Measurements from ENCODE around the gene EMD. TPM values are rescaled to one million over a fixed set of nuclear protein-coding genes. Genes with fewer than 3 reads are reported as not detected.

Gene EMD
- total and polyA plus RNA-seq, 10 of the 15 experiments (the other 5 are each of a cell fraction or from before 2014, with no cell fraction given), result 0.76 to 100 (median 43.2) TPM

DNA sequence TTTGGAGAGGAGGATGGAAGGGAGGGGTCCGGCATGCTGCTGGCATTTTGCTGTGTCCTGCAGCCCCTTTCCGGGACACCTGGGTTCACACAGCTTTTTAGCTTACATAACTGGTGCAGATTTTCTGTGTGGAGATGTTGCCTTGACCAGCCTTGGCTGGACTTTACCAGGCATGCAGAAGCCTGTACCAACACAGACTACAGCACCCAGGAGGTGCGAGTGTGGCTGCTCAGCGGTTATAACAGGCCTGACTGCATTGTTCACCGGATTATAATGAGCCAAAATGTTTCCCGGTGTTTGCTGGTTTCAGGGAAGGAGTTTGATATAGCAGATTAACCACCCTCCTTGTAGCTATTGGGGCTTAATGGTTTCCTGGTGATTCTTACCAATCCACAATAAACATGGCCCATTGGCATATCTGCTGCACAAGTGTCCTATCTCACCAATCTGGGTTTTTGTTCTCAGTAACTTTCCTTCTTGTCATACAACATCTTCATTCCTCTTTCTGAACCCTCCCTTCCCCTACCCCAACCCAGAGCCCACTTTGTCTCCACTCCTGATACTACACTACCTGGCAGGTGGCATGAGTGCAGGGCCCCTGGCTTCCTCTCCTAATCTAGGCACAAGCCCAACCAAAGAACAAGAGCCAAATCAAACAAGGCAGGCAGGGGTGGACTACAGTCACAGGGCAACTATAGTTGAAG is 23.0 kb downstream of the EMD start:
- 46% methylated on average over 6 of the region's 6 CpGs for WGBS (ENCODE audit: insufficient coverage, insufficient replicate concordance, low lambda C conversion rate, missing lambda C conversion rate)
- SMC1A ChIA-PET (ENCODE audit: uncharacterized antibody, unreplicated experiment), result no interaction called here
- Histone ChIP-seq H3K27ac (ENCODE audit: control insufficient read depth, insufficient read depth) (no peak overlapping the region), H3K4me2 (ENCODE audit: control insufficient read depth, insufficient read depth) (no peak overlapping the region), H3K27me3 (replicated peaks in 1 of 2; ENCODE audit: control insufficient read depth in 2 of 2, insufficient read depth in 2 of 2, low read length in 1 of 2) (no peaks in the 10 kb centered on the region), H3K9me3 (replicated peaks; ENCODE audit: control insufficient read depth, insufficient read depth, low read length) (no peaks in the 10 kb centered on the region; the same call in 2 of the 3 replicates), H3K79me2 (ENCODE audit: control insufficient read depth, insufficient read depth, low read length) (peaks cover 27% of the 10 kb centered on the region), H3K4me1 (ENCODE audit: control insufficient read depth, insufficient read depth, low read length) (peaks cover 3% of the 10 kb centered on the region; the same call in 1 of the 2 replicates), H3K4me3 (no peak overlapping the region), H3K36me3 (ENCODE audit: control insufficient read depth in 2 of 2, insufficient read depth in 2 of 2, low read length in 1 of 2) (peaks cover 10 to 12% of the 10 kb centered on the region in 2 experiments), H2AFZ (ENCODE audit: control insufficient read depth, low read depth, low read length) (no peak overlapping the region), H3K9ac (ENCODE audit: control insufficient read depth, insufficient read depth, low read length) (no peak overlapping the region), H4K20me1 (ENCODE audit: control insufficient read depth, insufficient read depth) (peaks cover 5% of the 10 kb centered on the region; the same call in 1 of the 2 replicates)
- no peak for DNase-seq (ENCODE audit: low read depth, low spot score)
- no peak for ATAC-seq
- TF ChIP-seq YBX1 (IDR thresholded peaks at IDR 0.05) (no peak), TCF12 (IDR thresholded peaks at IDR 0.05; ENCODE audit: low read depth, low read length) (no peak), CREB1 (IDR thresholded peaks at IDR 0.05; ENCODE audit: low read depth) (no peak), CBX5 (IDR thresholded peaks at IDR 0.05; ENCODE audit: low read depth) (no peak), TARDBP (IDR thresholded peaks at IDR 0.05; ENCODE audit: borderline replicate concordance) (no peak), ZNF24 (IDR thresholded peaks at IDR 0.05) (no peak), WRNIP1 (IDR thresholded peaks at IDR 0.05; ENCODE audit: borderline replicate concordance, low read depth, low read length) (no peak)
- TF ChIP-seq, protein P1, sequence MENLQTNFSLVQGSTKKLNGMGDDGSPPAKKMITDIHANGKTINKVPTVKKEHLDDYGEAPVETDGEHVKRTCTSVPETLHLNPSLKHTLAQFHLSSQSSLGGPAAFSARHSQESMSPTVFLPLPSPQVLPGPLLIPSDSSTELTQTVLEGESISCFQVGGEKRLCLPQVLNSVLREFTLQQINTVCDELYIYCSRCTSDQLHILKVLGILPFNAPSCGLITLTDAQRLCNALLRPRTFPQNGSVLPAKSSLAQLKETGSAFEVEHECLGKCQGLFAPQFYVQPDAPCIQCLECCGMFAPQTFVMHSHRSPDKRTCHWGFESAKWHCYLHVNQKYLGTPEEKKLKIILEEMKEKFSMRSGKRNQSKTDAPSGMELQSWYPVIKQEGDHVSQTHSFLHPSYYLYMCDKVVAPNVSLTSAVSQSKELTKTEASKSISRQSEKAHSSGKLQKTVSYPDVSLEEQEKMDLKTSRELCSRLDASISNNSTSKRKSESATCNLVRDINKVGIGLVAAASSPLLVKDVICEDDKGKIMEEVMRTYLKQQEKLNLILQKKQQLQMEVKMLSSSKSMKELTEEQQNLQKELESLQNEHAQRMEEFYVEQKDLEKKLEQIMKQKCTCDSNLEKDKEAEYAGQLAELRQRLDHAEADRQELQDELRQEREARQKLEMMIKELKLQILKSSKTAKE (IDR thresholded peaks at IDR 0.05; ENCODE audit: low read depth, poor library complexity, severe bottlenecking), result no peak
- TF ChIP-seq, protein P2, sequence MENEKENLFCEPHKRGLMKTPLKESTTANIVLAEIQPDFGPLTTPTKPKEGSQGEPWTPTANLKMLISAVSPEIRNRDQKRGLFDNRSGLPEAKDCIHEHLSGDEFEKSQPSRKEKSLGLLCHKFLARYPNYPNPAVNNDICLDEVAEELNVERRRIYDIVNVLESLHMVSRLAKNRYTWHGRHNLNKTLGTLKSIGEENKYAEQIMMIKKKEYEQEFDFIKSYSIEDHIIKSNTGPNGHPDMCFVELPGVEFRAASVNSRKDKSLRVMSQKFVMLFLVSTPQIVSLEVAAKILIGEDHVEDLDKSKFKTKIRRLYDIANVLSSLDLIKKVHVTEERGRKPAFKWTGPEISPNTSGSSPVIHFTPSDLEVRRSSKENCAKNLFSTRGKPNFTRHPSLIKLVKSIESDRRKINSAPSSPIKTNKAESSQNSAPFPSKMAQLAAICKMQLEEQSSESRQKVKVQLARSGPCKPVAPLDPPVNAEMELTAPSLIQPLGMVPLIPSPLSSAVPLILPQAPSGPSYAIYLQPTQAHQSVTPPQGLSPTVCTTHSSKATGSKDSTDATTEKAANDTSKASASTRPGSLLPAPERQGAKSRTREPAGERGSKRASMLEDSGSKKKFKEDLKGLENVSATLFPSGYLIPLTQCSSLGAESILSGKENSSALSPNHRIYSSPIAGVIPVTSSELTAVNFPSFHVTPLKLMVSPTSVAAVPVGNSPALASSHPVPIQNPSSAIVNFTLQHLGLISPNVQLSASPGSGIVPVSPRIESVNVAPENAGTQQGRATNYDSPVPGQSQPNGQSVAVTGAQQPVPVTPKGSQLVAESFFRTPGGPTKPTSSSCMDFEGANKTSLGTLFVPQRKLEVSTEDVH (IDR thresholded peaks at IDR 0.05; ENCODE audit: low read depth, partially characterized antibody), result no peak
- TF ChIP-seq, protein P3, sequence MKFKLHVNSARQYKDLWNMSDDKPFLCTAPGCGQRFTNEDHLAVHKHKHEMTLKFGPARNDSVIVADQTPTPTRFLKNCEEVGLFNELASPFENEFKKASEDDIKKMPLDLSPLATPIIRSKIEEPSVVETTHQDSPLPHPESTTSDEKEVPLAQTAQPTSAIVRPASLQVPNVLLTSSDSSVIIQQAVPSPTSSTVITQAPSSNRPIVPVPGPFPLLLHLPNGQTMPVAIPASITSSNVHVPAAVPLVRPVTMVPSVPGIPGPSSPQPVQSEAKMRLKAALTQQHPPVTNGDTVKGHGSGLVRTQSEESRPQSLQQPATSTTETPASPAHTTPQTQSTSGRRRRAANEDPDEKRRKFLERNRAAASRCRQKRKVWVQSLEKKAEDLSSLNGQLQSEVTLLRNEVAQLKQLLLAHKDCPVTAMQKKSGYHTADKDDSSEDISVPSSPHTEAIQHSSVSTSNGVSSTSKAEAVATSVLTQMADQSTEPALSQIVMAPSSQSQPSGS (IDR thresholded peaks at IDR 0.05; ENCODE audit: low read length), result no peak
- intact Hi-C loops (cut with micrococcal nuclease; ENCODE audit: unreplicated experiment), result no loop called here
- CTCF ChIA-PET, result no interaction called here
- POLR2A ChIA-PET, result interaction anchor here (3.8 kb wide), 1 partner anchor 9 kb away, joined by 22 read pairs; the partner anchor contains the start of gene TAFAZZIN
- RAD21 ChIA-PET (ENCODE audit: unreplicated experiment), result no interaction called here
- in situ Hi-C loops (cut with MboI), result no loop called here
- BruUV-seq (replicated peaks), result no TSS peak
- FAIRE-seq, result no peak
